ENCODE data around the gene MERTK. TPM values are rescaled to one million over a fixed set of nuclear protein-coding genes. Genes with fewer than 3 reads are reported as not detected.
"Not testable (repeated sequence)": the region's sequence is repeated elsewhere in the genome, so short reads cannot be mapped to it uniquely, and the experiment has no call there.

Gene MERTK
- total RNA-seq, 1 donor from 2014 or later: 0.29 TPM

DNA sequence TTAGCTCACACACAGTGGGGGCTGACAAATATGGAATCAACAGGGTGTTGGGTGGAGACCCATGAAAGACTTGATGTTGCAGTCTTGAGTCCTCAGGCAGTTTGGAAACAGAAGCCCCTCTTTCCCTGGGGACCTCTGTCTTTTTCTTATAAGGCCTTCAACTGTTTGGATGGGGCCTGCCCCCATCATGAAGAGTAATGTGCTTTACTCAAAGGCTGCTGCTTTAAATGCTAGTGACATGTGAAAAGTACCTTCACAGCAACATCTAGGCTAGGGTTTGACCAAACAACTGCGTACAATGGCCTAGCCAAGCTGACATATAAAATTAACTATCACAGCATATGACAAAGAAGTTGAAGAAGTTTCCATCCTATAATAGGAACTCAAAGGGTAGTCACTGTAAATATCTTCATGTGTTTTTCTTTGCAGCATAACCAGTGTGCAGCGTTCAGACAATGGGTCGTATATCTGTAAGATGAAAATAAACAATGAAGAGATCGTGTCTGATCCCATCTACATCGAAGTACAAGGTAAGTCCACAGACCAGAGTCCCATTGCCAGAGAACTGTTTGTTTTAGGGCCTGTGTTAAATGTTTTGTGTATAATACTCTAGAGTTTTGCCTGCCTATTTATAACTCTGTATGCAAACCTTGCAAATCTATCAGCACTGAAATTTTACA lies 46.3 kb downstream of the MERTK start:
- intact Hi-C loops (cut with micrococcal nuclease): no loop called here

DNA sequence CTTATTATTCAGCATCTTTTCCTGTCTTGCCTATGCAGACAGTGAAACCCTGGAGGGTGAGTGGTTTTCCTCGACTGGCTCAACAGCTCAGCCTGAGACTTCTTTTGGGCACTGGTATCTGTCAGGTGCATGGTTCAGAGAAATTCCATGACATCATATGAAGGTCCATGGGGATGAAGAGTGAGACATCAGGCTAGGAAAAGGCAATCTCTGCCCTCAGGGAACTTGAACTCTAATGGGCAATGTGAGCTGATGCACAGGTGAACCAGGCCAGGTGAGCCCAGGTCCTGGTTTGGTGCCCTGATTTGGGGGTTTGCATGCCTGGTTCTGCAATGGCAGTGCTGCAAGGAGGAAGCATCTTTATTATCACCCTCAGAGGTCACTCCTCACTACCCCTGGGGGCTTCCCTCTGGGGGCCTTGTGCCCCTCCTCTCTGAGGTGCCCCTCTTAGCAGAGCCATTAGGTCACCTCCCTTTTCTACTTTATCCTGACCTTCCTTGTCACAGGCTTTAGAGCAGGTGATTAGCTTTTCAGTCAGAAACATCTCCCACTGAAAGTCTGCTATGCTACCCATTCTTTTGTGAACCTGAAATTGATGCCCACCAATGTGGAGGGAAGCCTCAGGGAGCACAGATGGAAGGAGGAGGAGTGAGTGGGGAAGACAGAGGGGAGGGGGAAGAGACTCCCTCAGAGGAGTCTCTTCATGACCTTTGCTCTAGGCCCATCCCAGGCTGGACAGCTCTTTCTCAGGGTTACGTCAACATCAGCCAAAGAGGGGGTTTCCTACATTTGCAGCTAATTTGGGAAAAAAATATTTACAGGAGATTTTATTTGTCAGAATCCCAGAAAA lies 47.3 kb downstream of the MERTK start:
- intact Hi-C loops (cut with micrococcal nuclease): no loop called here

DNA sequence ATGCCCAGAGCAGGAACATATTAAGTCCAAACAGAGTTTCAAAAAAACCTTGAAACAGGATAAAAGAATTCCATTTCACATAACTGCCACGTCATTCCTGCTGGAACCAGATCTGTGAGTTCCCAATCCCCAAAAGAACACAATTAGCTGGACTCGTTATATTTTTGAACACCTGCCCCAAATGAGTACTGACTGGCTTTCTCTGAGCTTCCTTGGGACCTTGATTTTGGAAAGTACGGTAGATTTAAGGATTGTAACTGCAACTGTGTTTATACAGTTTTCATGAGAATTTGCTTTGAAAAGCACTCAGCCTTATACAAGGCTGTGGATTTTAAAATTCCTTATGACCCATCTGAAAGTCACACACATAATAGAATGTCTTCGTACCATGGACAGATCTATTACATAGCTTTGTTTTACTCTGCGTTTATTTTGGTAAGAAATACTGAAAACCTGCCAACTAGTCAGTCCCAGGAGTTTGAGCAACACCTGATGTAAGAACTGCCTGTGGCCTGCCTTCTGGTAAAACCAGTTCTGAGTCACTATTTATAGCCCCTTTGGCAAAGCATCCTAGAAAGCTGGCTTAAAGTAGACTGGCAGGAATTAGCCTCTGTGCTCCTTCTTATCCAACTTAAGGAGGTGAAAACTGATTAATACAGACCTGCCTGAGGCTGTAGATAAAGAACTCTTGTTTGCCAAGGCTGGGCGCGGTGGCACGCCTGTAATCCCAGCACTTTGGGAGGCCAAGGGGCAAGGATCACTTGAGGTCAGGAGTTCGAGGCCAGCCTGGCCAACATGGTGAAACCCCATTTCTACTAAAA lies 48.1 kb downstream of the MERTK start:
- intact Hi-C loops (cut with micrococcal nuclease): no loop called here

DNA sequence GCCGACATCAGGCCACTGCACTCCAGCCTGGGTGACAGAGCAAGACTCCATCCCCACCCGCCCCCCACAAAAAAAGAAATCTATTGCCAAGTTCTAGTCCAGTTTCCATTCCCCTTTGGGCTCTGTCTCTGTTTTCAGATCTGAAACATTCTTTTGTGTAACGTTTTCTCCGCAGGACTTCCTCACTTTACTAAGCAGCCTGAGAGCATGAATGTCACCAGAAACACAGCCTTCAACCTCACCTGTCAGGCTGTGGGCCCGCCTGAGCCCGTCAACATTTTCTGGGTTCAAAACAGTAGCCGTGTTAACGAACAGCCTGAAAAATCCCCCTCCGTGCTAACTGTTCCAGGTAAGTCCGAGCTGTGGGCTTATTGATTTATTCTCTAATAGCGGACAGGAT lies 48.8 kb downstream of the MERTK start:
- intact Hi-C loops (cut with micrococcal nuclease): no loop called here

DNA sequence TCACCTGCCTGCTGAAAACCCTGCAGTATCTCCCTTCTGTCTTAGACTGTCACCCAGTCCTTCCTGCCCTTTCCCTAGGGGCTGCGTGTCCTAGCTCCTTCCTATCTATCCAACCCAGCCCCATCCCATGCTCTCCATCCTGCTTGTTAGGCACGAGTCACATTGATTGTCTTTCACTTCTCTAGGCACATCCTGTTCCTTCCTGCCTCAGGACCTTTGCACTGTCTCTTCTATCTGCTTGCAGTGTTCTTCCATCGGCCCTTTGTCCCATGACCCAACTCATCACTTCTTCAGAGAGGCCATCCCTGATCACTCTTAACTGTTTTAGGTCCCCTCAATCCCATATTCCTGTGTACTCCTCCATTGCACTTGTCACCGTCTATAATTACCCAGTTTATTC lies 50.4 kb downstream of the MERTK start:
- intact Hi-C loops (cut with micrococcal nuclease): no loop called here

DNA sequence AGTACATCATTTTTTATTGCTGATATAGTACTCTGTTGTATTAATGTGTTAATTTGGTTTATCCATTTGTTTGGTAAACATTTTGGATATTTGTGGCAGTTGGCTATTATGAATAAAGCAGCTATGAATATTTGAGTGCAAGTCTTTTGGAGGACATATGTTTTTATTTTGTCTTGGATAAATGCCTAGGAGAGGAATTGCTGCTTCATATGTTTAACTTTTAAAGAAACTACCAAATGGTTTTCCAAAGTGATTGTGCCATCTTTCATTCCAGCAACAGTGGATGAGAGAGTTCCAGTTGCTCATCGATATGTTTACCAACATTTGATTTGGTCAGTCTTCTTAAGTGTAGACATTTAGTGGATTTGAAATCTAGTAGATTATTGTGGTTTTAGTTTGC lies 51.8 kb downstream of the MERTK start:
- intact Hi-C loops (cut with micrococcal nuclease): no loop called here

DNA sequence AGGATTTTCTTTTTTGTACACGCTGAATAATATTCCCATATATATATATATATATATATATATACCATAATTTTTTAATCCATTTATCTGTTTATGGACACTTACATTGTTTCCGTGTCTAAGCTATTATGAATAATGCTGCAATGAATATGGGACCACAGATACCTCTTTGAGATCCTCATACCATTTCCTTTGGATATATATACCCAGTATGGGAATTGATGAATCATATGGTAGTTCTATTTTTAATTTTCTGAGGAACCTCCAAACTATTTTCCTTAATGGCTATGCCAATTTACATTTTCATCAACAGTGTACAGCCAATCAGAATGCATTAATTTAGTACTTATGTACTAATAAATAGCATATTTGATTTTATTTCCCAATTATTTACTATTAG lies 53.1 kb downstream of the MERTK start:
- intact Hi-C loops (cut with micrococcal nuclease): no loop called here

DNA sequence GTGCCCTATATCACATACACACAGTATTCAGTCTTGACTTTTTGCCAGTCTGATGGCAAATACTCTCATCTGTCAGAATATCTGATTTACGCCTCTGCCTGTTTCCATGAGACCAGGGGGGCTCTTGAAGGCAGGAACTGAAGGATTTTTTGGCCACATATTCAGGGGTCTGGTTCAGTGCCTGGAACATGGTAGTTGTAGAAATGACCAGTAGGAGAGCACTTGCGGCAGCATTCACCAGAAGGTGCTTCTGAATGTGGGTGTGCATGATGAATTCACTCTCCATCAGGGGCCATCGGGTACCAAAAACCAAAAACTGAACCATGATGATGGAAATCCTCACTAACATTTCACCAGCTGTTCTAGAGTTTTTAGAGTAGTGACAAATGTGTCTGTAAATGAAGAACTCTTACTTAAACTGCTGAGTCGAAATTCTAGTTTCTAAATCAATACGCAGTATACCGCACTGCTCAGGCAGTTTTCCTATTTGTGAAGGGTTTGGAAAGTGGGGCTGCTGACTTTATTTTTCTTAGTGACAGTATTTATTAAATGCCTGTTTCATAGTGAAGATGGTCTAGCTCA lies 54.6 kb downstream of the MERTK start:
- intact Hi-C loops (cut with micrococcal nuclease): no loop called here

DNA sequence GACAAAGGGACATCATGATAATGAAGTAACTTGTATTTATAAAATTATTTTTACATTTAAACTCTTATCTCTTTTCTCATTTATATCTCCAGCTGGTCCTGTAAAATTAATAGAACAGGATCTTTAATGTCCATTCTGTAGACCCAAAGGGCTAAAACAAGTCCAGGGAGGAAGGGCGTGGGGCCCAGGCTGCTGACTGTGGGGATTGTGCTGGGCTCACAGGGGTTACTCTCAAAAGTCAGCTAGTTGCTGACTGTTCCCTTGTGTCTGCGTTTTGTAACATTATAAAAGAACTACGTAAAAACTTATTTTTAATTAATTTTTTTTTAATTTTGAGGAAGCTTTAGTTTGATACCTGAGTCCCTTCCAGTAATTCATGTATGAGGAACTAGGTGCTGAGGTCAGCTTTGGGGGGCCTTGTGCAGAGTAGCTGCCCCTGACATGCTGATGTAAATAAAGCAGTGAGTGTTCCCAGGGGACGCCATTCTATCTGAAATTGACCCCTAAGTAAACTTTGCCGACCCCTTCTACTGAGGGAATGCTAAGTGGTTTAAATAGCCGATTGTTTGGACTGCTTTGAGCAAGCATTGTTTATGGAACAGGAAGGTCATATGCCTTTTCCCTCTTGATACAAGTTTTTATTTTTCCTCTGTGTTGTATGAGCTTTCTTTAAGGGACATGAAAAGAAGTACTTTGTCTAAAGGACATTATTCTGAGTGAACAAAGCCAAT lies 56.4 kb downstream of the MERTK start:
- intact Hi-C loops (cut with micrococcal nuclease): no loop called here

DNA sequence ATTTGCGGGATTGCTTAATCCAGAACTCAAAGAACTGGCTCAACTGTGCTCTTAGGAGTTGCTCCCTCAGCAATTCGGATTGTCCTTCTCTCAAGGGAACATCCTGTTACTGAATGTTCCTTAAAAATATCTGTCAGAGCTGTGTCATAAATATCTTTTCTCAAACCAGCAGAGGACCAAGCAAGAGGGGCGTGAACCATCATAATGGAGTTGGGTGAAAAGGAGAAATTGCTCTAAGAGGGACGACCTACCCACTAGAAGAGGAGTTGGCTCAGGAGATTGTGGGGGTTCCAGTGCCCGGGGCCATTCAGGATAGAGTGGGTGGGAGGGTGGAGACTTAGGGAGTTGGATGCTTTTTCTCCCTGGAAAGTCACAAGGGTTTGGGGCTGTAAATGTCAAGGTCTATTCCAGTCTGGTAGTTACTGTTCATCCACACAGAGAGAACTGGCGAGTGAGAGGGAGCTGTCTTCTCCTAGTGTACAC lies 59.5 kb downstream of the MERTK start:
- intact Hi-C loops (cut with micrococcal nuclease): no loop called here

DNA sequence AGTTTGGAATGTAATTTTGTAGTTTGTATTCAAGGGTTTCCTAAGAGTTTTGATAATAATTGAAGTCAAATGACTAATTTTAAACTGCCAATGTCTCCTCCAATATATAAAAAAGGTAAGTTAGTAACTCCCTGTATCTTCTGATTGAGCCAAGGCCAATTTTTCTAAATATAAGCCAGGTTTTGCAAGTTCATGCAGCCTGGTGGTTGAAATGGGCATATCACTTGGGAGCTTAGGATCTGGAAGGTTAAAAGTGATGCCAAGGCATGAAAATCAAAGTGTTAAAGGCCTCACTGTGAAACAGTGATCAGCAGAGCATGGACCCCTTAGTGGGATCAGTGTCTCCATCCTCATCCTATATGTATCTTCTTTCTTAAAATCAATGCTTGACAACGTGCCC lies 60.5 kb downstream of the MERTK start:
- intact Hi-C loops (cut with micrococcal nuclease): no loop called here

DNA sequence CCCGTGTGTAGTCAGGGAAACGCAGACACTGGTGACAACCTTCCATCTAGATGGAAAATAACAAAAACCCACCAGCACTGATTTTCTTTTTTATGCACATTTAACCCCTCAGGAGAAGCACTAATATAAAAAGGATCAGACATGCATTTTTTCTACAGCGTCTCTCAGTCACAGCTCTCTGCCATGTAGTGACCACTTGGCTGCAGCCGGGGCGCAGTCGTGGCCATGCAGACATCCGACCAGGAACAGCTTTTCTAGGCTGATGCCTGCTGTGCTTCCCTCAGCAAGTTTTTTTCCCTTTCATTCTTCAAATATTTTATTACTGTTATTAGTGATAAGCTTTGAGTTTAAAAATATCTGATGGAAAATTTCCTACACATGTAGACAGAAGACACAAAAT lies 63.3 kb downstream of the MERTK start:
- intact Hi-C loops (cut with micrococcal nuclease): no loop called here

DNA sequence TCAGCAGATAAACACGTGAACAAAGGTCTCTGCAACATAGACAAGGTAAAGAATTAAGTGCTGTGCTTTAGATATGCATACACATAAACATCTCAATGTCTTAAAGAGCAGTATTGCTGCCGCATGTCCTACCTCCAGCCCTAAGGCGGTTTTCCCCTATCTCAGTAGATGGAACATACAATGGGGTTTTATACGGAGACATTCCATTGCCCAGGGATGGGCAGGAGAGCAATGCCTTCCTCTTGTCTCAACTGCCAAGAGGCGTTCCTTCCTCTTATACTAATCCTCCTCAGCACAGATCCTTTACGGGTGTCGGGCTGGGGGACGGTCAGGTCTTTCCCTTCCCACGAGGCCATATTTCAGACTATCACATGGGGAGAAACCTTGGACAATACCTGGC lies 64.7 kb downstream of the MERTK start:
- intact Hi-C loops (cut with micrococcal nuclease): not testable (repeated sequence)

DNA sequence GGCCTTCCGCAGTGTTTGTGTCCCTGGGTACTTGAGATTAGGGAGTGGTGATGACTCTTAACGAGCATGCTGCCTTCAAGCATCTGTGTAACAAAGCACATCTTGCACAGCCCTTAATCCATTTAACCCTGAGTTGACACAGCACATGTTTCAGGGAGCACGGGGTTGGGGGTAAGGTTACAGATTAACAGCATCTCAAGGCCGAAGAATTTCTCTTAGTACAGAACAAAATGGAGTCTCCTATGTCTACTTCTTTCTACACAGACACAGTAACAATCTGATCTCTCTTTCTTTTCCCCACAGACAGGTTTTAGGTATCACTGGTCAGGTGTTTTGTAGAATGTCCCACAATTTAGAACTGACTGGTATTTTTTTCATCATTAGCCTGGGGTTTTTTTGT lies 65.1 kb downstream of the MERTK start:
- intact Hi-C loops (cut with micrococcal nuclease): not testable (repeated sequence)

DNA sequence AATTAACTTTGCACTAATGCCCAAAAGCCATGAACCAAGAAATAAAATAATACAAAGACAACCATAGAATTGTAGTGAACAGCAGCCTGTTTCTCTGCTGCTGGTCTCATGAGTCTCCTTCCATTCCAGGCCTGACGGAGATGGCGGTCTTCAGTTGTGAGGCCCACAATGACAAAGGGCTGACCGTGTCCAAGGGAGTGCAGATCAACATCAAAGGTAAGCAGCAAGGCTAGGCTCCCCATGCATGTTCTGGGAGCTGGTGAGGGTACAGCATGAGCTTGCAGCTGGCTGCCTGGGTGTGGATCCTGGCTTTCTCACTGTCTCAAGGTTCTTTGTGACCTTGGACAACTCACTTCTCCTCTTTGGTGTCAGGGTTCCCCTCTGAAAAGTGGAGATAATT lies 66.7 kb downstream of the MERTK start:
- intact Hi-C loops (cut with micrococcal nuclease): no loop called here

DNA sequence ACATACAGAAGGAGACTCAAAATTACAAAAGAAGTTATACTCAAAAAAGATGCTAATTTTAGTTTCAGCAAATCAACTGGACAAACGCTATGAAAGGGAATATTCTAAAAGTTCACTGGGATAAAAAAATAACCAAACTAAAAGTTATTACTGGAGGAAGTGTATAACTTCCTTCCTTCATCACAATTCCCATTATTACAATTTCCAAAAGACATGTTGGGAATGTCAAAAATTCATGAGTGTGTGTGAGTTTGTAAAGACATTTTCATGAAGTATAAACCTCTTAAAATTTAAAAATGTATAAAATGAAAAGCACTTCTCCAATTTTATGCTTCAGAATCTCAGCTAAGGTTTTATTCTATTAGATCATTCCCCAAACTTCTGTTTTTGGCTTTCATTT lies 67.8 kb downstream of the MERTK start:
- intact Hi-C loops (cut with micrococcal nuclease): no loop called here

DNA sequence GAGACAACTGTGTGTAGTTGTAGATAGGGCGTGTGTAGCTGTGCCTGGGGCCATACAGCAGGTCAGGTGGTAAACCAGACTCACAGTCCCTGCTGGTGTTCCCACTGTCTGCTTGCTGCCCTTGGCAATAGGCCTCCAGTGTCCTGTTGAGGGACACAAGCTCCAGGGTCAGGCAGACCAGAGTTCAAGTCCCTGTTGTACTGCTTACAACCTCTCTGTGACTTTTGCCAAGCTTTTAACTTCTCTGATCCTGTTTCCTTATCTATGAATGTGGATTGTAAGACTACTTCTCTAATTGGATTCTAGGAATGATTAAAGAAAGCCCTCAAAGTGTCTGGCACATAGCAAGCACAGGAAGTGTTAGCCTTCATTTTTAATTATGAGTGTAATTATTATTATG lies 68.6 kb downstream of the MERTK start:
- intact Hi-C loops (cut with micrococcal nuclease): no loop called here

DNA sequence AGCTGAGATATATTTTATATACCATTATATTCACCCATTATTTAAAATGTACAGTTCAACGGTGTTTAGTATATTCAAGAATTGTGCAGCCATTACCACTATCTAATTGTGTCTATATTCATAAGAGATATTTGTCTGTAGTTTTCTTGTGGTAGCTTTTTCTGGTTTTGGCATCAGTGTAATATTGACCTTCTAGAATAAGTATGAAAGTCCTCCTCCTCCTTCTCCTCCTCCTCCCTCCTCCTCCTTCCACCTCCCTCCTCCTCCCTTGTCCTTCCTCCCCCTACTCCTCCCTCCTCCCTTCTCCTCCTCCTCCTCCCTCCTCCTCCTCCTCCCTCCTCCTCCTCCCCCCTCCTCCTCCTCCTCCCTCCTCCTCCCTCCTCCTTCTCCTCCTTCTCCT lies 72.0 kb downstream of the MERTK start:
- intact Hi-C loops (cut with micrococcal nuclease): no loop called here

DNA sequence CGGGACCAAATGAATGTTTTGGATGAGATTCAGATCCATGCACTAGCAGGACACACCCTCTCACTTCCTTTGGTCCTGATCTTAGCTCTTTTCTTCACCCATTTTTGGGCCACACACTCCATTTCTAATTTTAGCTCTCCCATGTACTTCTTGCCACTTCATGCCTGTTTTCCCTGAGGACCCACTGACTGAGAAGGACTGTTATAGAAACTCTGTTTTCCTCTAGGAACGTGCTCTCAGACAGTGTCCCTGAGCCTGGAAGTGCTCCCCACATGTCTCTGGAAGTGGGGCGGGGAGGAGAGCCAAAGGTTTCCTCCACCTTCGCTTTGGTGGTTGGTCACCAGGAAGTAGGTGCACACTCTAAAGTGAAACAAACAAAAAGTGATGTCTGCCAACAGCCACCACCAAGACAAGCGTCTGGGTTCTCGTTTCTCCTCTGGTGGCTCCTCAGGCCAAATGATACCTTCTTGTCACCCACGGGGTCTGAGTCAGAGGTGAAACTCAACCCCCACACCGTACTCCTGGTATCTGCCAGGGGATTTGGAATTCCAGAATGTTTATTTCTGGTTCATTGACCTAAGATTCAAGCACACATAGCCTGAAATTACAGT lies 74.7 kb downstream of the MERTK start:
- intact Hi-C loops (cut with micrococcal nuclease): no loop called here

DNA sequence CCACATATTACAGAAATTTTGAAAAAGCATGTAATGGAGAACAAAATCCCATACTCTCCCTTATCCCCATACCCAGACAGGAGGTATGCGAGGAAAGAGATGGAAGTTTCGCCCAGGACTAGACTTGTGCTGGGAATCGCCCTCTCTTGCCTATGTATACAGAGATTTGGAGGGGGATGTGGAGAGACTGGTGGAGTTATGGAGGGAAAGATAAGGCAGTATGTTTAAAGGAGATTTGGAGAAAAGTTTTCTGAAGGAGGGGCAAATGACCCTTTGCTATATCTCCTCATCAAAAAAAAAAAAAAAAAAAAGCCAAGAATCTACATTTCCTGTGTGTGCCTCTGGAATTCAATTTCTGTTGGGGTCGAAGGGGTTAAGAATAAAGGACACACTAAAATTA lies 75.3 kb downstream of the MERTK start:
- intact Hi-C loops (cut with micrococcal nuclease): no loop called here
